ENCODE measurements around the gene CNNM2. TPM values are rescaled to one million over a fixed set of nuclear protein-coding genes. Genes with fewer than 3 reads are reported as not detected.

The CNNM2 gene
- total RNA-seq, 2 donors from 2014 or later, result 14.7 to 17.9 TPM

DNA sequence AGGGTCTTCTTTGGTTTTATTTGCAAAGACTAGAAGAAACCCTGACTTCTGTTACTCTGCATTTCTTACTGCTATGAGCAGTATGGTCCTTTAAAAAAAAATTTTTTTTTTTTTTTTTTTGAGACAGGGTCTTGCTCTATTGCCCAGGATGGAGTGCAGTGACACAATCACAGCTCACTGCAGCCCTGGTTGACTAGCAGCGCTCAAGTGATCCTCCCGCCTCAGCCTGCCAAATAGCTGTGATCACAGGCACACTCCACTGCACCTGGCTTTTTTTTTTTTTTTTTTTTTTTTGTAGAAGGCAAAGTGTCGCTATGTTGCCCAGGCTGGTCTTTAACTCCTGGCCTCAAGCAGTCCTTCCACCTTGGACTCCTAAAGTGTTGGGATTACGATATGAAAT lies 17.4 kb downstream of the CNNM2 start:
- no peaks in the 10 kb centered on the region for H3K36me3 ChIP-seq (ENCODE audit: control insufficient read depth, insufficient read depth, low read length)
- Mint-ChIP-seq H3K36me3 (ENCODE audit: low read depth) (peaks cover 12% of the 10 kb centered on the region), H3K27ac (no peak overlapping the region), H3K27me3 (ENCODE audit: insufficient read depth) (no peaks in the 10 kb centered on the region), H3K4me1 (peaks cover 3% of the 10 kb centered on the region), H3K9me3 (peaks cover 2% of the 10 kb centered on the region), H3K4me3 (no peak overlapping the region)
- H3K9me3 ChIP-seq (ENCODE audit: control insufficient read depth, low read length), result no peaks in the 10 kb centered on the region
- 90 to 100% methylated on average over 3 to 4 of the region's 4 CpGs for WGBS, 2 experiments (ENCODE audit: insufficient coverage in 1 of 2, insufficient read length in 1 of 2)
- no peak overlapping the region for H3K9ac ChIP-seq (ENCODE audit: extremely low read depth, low read length, poor library complexity, severe bottlenecking)
- H3K27me3 ChIP-seq (ENCODE audit: control insufficient read depth, insufficient read depth, low read length, poor library complexity, severe bottlenecking), result no peaks in the 10 kb centered on the region
- no peak overlapping the region for H3K27ac ChIP-seq (ENCODE audit: low read depth, low read length)
- H3K4me3 ChIP-seq (ENCODE audit: low read length), result no peak overlapping the region
- no peaks in the 10 kb centered on the region for H3K4me1 ChIP-seq (ENCODE audit: control insufficient read depth, insufficient read depth, low read length)
- no peak for TF ChIP-seq CTCF (conservative IDR thresholded peaks at IDR 0.05)
- DNase-seq, result no peak

GRCh38 chr10:102935939-102936605 lies 18.0 kb downstream of the CNNM2 start:
- TF ChIP-seq CTCF (conservative IDR thresholded peaks at IDR 0.05), result no peak
- Histone ChIP-seq H3K4me3 (ENCODE audit: low read length) (no peak overlapping the region), H3K4me1 (ENCODE audit: control insufficient read depth, insufficient read depth, low read length) (no peaks in the 10 kb centered on the region), H3K9me3 (ENCODE audit: control insufficient read depth, low read length) (no peaks in the 10 kb centered on the region), H3K36me3 (ENCODE audit: control insufficient read depth, insufficient read depth, low read length) (no peaks in the 10 kb centered on the region), H3K27me3 (ENCODE audit: control insufficient read depth, insufficient read depth, low read length, poor library complexity, severe bottlenecking) (no peaks in the 10 kb centered on the region), H3K27ac (ENCODE audit: low read depth, low read length) (no peak overlapping the region), H3K9ac (ENCODE audit: extremely low read depth, low read length, poor library complexity, severe bottlenecking) (no peak overlapping the region)
- WGBS, 2 experiments (ENCODE audit: insufficient coverage in 1 of 2, insufficient read length in 1 of 2), result 96 to 100% methylated on average over 3 of the region's 3 CpGs
- Mint-ChIP-seq H3K27me3 (ENCODE audit: insufficient read depth) (no peaks in the 10 kb centered on the region), H3K36me3 (ENCODE audit: low read depth) (peaks cover 9% of the 10 kb centered on the region), H3K4me3 (no peak overlapping the region), H3K9me3 (peaks cover 2% of the 10 kb centered on the region), H3K27ac (no peak overlapping the region), H3K4me1 (peaks cover 3% of the 10 kb centered on the region)
- DNase-seq, result no peak

- Mint-ChIP-seq H3K27ac (no peak overlapping the region), H3K36me3 (ENCODE audit: low read depth) (peaks cover 2% of the 10 kb centered on the region), H3K4me3 (no peak overlapping the region), H3K27me3 (ENCODE audit: insufficient read depth) (no peaks in the 10 kb centered on the region), H3K9me3 (no peaks in the 10 kb centered on the region), H3K4me1 (peaks cover 15% of the 10 kb centered on the region)
- no peak overlapping the region for H3K4me3 ChIP-seq (ENCODE audit: low read length)
- no peak for TF ChIP-seq CTCF (conservative IDR thresholded peaks at IDR 0.05)
- WGBS, 2 experiments (ENCODE audit: insufficient coverage in 1 of 2, insufficient read length in 1 of 2), result 93 to 94% methylated on average over 3 of the region's 3 CpGs
- H3K9ac ChIP-seq (ENCODE audit: extremely low read depth, low read length, poor library complexity, severe bottlenecking), result no peak overlapping the region
- no peak for DNase-seq
- H3K36me3 ChIP-seq (ENCODE audit: control insufficient read depth, insufficient read depth, low read length), result no peaks in the 10 kb centered on the region
- H3K27me3 ChIP-seq (ENCODE audit: control insufficient read depth, insufficient read depth, low read length, poor library complexity, severe bottlenecking), result no peaks in the 10 kb centered on the region
- H3K4me1 ChIP-seq (ENCODE audit: control insufficient read depth, insufficient read depth, low read length), result peaks cover 4% of the 10 kb centered on the region
- no peak overlapping the region for H3K27ac ChIP-seq (ENCODE audit: low read depth, low read length)
- no peaks in the 10 kb centered on the region for H3K9me3 ChIP-seq (ENCODE audit: control insufficient read depth, low read length)
Observed at GRCh38 chr10:102941401-102941800, 23.3 kb downstream of the CNNM2 start.
